BE2C (cell line): Measurements from ENCODE around the gene PDGFB.

Source experiments
- DNase-seq: peaks from one replicate; pipeline ENCODE4 v3.0.0-alpha.2; 2020
- H3K27me3 ChIP-seq: fragments of 250-450 bp; sonication (Bioruptor Pico); 2 replicates; pipeline ENCODE4 v1.5.1; 2020; ENCODE audit warnings: mild to moderate bottlenecking
- H3K36me3 ChIP-seq: fragments of 250-450 bp; sonication (Bioruptor Pico); 2 replicates; pipeline ENCODE4 v1.5.1; 2020; ENCODE audit warnings: mild to moderate bottlenecking
- H3K4me1 ChIP-seq: fragments of 250-450 bp; sonication (Bioruptor Pico); 2 replicates; pipeline ENCODE4 v1.5.1; 2020
- H3K4me3 ChIP-seq: 2 replicates; pipeline ENCODE4 v1.5.1; 2011; ENCODE audit warnings: low read depth, low read length
- H3K9me3 ChIP-seq: fragments of 250-450 bp; sonication (Bioruptor Pico); 2 replicates; pipeline ENCODE4 v1.5.1; 2020
- TF ChIP-seq, protein P1 (sequence below): IDR thresholded peaks from 2 replicates; pipeline ENCODE4 v1.5.1; 2012; ENCODE audit warnings: mild to moderate bottlenecking, low read depth, low read length

PDGFB gene

DNA sequence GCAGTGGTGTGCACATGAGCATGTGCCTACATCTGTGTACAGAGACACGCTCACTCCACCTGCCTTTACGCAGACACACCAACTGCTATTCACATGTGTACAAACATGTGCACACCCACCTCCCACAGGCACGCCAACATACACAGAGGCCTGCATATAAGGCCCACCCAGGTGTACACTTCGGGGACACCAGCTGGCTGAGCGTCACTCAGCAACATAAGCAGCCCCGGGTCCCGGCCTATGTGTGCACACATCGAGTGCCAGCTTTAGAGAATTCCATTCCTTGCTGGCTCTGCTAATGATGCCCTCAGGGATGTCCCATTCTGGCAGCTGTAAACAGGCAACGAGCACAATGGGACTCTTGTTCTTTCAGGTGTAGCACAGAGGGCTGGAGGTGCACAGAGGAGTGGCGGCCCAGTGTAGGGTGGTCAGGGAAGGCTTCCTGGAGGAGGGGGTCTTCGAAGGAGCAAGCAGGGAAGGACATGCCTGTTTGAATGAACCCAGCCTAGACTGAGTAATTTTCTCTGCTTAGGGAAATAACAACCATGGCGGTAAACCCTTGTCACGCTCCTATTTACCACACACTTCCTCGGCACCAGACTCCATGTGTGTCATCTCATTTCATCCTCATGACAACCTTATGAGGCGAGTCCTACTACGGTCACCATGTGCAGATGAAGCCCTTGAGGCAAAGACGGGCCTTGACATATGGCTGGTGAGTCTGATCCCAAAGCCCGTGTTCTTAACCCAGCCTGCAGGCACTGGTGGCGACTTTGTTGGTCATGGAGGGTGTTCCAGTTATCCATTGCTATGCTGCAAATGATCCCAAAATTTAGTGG, 39.6 kb upstream of the PDGFB start:
- no peaks in the 10 kb centered on the region for H3K9me3 ChIP-seq
- no peak overlapping the region for H3K4me3 ChIP-seq
- no peaks in the 10 kb centered on the region for H3K27me3 ChIP-seq
- no peaks in the 10 kb centered on the region for H3K36me3 ChIP-seq
- DNase-seq, result no peak
- TF ChIP-seq, protein P1, sequence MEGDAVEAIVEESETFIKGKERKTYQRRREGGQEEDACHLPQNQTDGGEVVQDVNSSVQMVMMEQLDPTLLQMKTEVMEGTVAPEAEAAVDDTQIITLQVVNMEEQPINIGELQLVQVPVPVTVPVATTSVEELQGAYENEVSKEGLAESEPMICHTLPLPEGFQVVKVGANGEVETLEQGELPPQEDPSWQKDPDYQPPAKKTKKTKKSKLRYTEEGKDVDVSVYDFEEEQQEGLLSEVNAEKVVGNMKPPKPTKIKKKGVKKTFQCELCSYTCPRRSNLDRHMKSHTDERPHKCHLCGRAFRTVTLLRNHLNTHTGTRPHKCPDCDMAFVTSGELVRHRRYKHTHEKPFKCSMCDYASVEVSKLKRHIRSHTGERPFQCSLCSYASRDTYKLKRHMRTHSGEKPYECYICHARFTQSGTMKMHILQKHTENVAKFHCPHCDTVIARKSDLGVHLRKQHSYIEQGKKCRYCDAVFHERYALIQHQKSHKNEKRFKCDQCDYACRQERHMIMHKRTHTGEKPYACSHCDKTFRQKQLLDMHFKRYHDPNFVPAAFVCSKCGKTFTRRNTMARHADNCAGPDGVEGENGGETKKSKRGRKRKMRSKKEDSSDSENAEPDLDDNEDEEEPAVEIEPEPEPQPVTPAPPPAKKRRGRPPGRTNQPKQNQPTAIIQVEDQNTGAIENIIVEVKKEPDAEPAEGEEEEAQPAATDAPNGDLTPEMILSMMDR, result no peak
- no peaks in the 10 kb centered on the region for H3K4me1 ChIP-seq

DNA sequence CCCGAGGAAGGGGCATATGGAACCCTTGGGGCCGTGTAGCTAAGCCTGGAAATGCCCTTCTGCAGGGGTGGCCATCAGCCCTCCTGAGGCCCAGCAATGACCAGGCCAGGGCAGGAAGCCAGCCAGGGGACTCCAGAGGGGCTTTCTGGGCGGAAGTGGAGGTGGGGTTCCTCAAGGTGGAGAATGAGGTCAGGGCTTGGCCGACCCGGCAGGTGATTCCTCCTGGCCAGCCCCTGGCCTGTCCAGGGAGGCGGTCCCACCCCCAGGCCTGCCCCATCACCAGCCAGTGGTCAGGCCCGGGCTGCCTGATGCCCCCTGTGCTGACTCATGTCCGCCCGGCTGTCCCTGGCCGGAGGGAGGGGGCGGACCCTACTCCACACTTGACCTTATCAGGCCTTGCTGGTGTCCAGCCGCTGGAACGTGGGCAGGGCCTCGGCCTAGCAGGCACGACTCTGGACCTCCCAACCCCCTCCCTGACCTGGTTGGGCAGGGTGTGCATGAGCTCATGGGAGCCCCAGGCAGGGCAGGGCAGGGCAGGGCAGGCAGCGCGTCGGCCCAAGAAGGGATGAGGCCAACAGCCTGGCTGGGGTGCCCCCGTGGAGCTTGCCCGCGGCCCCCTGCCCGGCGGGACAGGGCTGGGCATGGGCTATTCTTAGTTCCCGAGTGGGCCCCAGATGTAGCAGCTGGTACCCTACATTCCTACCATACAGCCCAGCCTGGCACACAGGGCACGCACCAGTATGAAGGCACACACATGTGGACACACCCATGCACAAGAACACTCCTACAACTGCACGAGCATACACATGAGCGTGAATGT, 38.8 kb upstream of the PDGFB start:
- no peak for DNase-seq
- Histone ChIP-seq H3K9me3 (no peaks in the 10 kb centered on the region), H3K27me3 (no peaks in the 10 kb centered on the region), H3K36me3 (no peaks in the 10 kb centered on the region), H3K4me3 (no peak overlapping the region), H3K4me1 (no peaks in the 10 kb centered on the region)
- TF ChIP-seq, protein P1, result no peak

DNA sequence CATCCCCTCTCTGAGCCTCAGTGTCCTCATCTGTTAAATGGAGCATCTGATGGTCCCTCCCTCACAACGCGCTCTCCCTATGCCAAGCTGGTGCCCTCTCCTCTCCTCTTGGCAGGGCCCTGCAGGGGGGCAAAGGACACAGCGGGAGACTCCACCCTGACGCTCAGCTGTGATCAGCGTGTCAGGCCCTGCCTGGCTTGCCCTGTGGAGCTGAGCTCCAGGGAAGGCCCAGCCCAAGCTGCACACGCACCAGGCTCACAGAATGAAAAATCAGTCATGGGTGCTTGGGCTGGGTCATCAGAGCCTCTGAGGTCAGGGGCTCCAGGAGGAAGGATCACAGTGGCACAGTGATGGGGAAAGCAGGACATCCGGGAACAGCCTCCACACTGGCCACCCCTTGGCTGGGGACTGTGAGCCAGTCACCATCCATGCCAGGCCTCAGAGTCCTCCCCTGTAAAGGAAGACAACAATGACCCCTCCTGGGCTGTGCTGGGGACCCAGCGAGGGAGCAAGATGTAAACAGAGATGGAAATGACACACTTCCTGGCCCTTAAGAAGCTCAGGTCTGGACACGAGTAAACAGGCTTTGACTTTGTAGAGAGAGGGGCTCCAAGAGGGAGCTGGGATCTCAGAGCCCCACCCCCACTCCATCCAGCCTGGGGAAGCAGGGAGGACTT, 38.0 kb upstream of the PDGFB start:
- H3K27me3 ChIP-seq, result no peaks in the 10 kb centered on the region
- H3K9me3 ChIP-seq, result no peaks in the 10 kb centered on the region
- no peak overlapping the region for H3K4me3 ChIP-seq
- TF ChIP-seq, protein P1, result no peak
- no peak for DNase-seq
- H3K36me3 ChIP-seq, result no peaks in the 10 kb centered on the region
- H3K4me1 ChIP-seq, result no peaks in the 10 kb centered on the region

DNA sequence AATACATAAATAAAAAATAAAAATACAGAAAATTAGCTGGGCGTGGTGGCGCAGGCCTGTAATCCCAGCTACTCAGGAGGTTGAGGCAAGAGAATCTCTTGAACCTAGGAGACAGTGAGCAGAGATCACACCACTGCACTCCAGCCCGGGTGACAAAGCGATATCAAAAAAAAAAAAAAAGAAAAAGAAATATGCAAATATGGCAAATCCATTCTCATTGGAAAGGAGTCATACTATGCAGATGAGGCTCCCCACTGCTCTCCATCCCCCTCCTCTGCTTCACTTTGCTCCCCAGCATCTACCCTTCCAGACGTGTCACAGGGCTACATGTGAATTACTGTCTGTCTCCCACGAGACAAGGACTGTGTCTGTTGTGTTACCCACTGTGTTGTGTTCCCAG, 36.3 kb upstream of the PDGFB start:
- Histone ChIP-seq H3K27me3 (no peaks in the 10 kb centered on the region), H3K36me3 (no peaks in the 10 kb centered on the region), H3K9me3 (no peaks in the 10 kb centered on the region; the same call in 1 of the 2 replicates), H3K4me3 (no peak overlapping the region), H3K4me1 (no peaks in the 10 kb centered on the region)
- TF ChIP-seq, protein P1, result no peak
- no peak for DNase-seq

DNA sequence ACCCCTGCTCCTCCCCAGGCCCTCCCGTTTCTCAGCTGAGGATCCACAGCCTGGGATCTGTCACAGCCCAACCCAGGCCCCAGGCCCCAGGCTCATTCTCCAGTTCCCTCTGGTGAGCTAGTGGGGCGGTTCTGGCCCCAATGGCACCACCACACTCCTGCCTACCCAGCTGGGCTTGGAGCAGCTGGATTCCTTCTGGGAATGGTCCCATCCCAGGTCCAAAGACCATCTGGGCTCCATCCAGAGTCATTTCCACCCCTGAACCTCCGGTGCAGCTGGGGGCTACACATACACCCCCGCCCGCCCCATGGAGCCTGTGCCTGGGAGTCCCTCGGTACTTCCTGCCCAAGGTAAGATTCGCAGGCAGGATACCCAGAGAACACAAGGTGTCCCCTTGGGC, 35.5 kb upstream of the PDGFB start:
- Histone ChIP-seq H3K9me3 (no peaks in the 10 kb centered on the region; the same call in 1 of the 2 replicates), H3K36me3 (no peaks in the 10 kb centered on the region), H3K4me3 (no peak overlapping the region), H3K4me1 (no peaks in the 10 kb centered on the region), H3K27me3 (no peaks in the 10 kb centered on the region)
- TF ChIP-seq, protein P1, result no peak
- no peak for DNase-seq
